ENCODE measurements around the gene SH2D2A. TPM values are rescaled to one million over a fixed set of nuclear protein-coding genes. Genes with fewer than 3 reads are reported as not detected.
"Not testable (repeated sequence)": the region's sequence is repeated elsewhere in the genome, so short reads cannot be mapped to it uniquely, and the experiment has no call there.

The SH2D2A gene
- total RNA-seq, 1 donor from 2014 or later, result 1.1 TPM

DNA sequence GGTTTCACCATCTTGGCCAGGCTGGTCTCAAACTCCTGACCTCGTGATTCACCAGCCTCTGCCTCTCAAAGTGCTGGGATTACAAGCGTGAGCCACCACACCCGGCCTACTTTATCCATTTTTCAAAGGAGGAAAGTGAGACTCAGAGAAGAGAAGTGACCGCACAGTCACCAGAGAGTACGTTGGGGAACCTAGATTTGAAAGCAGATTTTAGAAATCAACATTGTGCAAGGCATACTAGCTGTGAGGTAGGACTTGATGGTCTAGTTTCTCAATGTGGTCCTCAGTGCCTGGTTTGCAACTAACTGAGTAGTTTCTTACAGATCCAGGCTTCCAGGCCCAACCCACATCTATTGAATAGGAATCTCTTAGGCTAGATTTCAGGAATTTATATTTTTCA lies 51.0 kb downstream of the SH2D2A start:
- TF ChIP-seq, protein P1, sequence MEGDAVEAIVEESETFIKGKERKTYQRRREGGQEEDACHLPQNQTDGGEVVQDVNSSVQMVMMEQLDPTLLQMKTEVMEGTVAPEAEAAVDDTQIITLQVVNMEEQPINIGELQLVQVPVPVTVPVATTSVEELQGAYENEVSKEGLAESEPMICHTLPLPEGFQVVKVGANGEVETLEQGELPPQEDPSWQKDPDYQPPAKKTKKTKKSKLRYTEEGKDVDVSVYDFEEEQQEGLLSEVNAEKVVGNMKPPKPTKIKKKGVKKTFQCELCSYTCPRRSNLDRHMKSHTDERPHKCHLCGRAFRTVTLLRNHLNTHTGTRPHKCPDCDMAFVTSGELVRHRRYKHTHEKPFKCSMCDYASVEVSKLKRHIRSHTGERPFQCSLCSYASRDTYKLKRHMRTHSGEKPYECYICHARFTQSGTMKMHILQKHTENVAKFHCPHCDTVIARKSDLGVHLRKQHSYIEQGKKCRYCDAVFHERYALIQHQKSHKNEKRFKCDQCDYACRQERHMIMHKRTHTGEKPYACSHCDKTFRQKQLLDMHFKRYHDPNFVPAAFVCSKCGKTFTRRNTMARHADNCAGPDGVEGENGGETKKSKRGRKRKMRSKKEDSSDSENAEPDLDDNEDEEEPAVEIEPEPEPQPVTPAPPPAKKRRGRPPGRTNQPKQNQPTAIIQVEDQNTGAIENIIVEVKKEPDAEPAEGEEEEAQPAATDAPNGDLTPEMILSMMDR (conservative IDR thresholded peaks at IDR 0.05), result no peak
- H3K4me3 Mint-ChIP-seq, result no peak overlapping the region
- DNase-seq (ENCODE audit: low read depth, low spot score), result no peak
- peaks cover 25% of the 10 kb centered on the region for H3K4me1 Mint-ChIP-seq
- H3K36me3 Mint-ChIP-seq (ENCODE audit: low read depth), result no peaks in the 10 kb centered on the region
- no peaks in the 10 kb centered on the region for H3K9me3 Mint-ChIP-seq
- no peak overlapping the region for H3K27ac Mint-ChIP-seq (ENCODE audit: unreplicated experiment)
- no peaks in the 10 kb centered on the region for H3K27me3 Mint-ChIP-seq (ENCODE audit: low read depth)

DNA sequence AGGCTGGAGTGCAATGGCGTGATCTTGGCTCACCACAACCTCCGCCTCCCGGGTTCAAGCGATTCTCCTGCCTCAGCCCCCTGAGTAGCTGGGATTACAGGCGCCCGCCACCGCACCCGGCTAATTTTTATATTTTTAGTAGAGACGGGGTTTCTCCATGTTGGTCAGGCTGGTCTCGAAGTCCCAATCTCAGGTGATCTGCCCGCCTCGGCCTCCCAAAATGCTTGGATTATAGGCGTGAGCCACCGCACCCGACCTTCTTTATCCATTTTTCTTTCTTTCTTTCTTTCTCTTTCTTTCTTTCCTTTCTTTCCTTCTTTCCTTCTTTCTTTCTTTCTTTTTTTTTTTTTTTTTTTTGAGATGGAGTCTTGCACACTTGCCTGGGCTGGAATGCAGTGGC lies 51.5 kb downstream of the SH2D2A start:
- peaks cover 23% of the 10 kb centered on the region for H3K4me1 Mint-ChIP-seq
- not testable (repeated sequence) for DNase-seq (ENCODE audit: low read depth, low spot score); H3K27ac Mint-ChIP-seq (ENCODE audit: unreplicated experiment); H3K36me3 Mint-ChIP-seq (ENCODE audit: low read depth); H3K4me3 Mint-ChIP-seq; H3K9me3 Mint-ChIP-seq; H3K27me3 Mint-ChIP-seq (ENCODE audit: low read depth)

DNA sequence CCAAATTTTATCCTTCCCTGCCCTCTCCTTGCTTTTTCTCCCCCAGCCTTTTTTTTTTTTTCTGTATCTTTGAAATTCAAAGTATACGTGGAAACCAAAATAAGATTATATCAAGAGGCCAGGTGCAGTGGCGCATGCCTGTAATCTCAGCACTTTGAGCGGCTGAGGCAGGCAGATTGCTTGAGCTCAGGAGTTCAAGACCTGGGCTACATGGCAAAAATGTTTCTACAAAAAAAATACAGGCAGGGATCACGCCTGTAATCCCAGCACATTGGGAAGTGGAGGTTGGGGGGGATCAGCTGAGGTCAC lies 55.9 kb downstream of the SH2D2A start:
- Mint-ChIP-seq H3K9me3 (no peaks in the 10 kb centered on the region), H3K27me3 (ENCODE audit: low read depth) (no peaks in the 10 kb centered on the region), H3K4me1 (no peaks in the 10 kb centered on the region), H3K27ac (ENCODE audit: unreplicated experiment) (no peak overlapping the region), H3K36me3 (ENCODE audit: low read depth) (no peaks in the 10 kb centered on the region), H3K4me3 (no peak overlapping the region)
- no peak for DNase-seq (ENCODE audit: low read depth, low spot score)
- TF ChIP-seq, protein P1 (conservative IDR thresholded peaks at IDR 0.05), result no peak

DNA sequence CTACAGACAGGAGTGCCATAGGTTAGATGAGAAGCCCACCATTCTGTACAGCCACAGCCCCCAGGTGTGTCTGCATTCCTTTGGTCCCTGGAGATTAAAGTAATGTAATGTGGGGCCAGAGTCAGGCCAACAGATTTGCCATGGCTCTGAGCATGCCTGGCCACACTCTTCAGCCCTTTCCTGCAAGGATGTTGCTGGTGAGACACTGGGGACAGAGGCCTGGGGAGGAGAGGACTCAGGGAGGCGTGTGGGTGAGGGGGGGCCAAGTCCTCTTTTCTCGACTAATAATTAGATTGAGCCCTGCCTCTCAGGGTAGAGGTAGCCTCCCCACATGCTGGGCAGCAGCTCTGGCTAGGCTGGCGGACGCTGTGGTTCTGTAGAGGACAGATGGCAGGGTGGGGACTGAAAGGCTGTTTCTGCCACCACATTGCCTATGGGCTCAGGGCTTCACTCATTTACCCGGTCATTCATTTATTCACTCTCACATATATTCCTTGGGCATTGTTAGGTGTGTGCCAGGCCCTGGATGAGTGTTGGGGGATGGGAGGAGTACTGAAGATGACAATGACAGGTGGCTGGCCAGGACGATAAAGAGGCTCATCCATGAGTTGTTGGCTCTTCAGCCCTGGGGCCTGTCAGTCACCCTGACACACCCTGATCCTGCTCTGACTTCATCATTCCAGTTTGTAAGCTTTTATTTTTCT lies 56.4 kb downstream of the SH2D2A start:
- no peak for DNase-seq (ENCODE audit: low read depth, low spot score)
- TF ChIP-seq, protein P1 (conservative IDR thresholded peaks at IDR 0.05), result no peak
- Mint-ChIP-seq H3K4me1 (no peaks in the 10 kb centered on the region), H3K27ac (ENCODE audit: unreplicated experiment) (no peak overlapping the region), H3K4me3 (peak overlapping the region; percentile 27), H3K27me3 (ENCODE audit: low read depth) (no peaks in the 10 kb centered on the region), H3K9me3 (no peaks in the 10 kb centered on the region), H3K36me3 (ENCODE audit: low read depth) (no peaks in the 10 kb centered on the region)

DNA sequence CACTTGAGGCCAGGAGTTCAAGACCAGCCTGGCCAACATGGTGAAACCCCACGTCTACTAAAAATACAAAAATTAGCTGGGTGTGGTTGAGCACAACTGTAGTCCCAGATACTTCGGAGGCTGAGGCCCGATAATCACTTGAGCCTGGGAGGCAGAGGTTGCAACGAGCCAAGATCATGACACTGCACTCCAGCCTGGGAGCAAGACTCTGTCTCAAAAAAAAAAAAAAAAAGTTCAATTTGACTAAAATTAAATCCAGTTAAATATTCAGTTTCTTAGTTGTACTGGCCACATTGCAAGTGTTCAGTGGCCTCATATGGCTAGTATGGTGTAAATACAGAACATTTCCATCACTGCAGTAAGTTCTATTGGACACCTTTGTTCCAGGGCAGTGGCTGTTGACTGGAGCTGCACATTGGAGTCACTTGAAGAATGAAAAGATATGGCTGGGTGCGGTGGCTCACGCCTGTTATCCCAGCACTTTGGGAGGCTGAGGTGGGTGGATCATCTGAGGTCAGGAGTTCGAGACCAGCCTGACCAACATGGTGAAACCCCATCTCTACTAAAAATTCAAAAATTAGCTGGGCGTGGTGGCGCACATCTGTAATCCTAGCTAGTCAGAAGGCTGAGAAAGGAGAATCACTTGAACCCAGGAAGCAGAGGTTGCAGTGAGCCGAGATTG lies 58.9 kb downstream of the SH2D2A start:
- not testable (repeated sequence) for H3K27me3 Mint-ChIP-seq (ENCODE audit: low read depth); H3K4me3 Mint-ChIP-seq; H3K4me1 Mint-ChIP-seq; H3K36me3 Mint-ChIP-seq (ENCODE audit: low read depth); H3K27ac Mint-ChIP-seq (ENCODE audit: unreplicated experiment); DNase-seq (ENCODE audit: low read depth, low spot score); H3K9me3 Mint-ChIP-seq

DNA sequence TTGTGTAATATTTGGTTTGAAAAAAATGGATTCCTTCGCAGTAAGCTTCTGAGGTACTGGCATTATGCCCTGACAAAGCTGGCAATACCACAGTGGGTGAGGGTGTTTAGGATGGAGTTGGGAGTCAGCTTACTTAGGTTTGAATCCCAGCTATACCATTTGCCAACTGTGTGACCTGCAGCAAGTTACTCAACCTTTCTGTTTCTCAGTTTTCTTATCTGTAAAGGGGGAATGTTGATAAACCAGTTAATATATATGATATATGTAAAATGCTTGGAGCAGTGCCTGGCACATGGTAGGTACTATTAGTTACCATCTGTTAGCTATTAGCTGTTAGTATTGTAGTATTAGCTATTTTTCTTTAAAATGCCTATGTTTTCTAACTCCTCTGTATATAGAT lies 60.3 kb downstream of the SH2D2A start:
- TF ChIP-seq, protein P1 (conservative IDR thresholded peaks at IDR 0.05), result no peak
- H3K27ac Mint-ChIP-seq (ENCODE audit: unreplicated experiment), result no peak overlapping the region
- DNase-seq (ENCODE audit: low read depth, low spot score), result no peak
- H3K4me3 Mint-ChIP-seq, result no peak overlapping the region
- no peaks in the 10 kb centered on the region for H3K9me3 Mint-ChIP-seq
- H3K36me3 Mint-ChIP-seq (ENCODE audit: low read depth), result no peaks in the 10 kb centered on the region
- H3K27me3 Mint-ChIP-seq (ENCODE audit: low read depth), result no peaks in the 10 kb centered on the region
- H3K4me1 Mint-ChIP-seq, result peaks cover 11% of the 10 kb centered on the region

Other genes with a start within 250 kb of the SH2D2A start
- 43.1 and 43.5 TPM in 2 replicates for gene IQGAP3, start 244.3 kb downstream of the SH2D2A start, total RNA-seq
- not detected in 2 replicates for gene TTC24, start 237.1 kb downstream of the SH2D2A start, total RNA-seq
- 76.5 and 80.6 TPM in 2 replicates for gene NAXE, start 225.1 kb downstream of the SH2D2A start, total RNA-seq
- 40.6 and 41.2 TPM in 2 replicates for gene GPATCH4, start 215.4 kb downstream of the SH2D2A start, total RNA-seq
- 0.70 and 0.91 TPM in 2 replicates for gene HAPLN2, start 197.4 kb downstream of the SH2D2A start, total RNA-seq
- gene BCAN, start 174.7 kb downstream of the SH2D2A start, total RNA-seq, result 2.4 and 3.1 TPM in 2 replicates
- gene NES, start 139.4 kb downstream of the SH2D2A start, total RNA-seq, result 248 and 265 TPM in 2 replicates
- 606 and 647 TPM in 2 replicates for gene CRABP2, start 111.3 kb downstream of the SH2D2A start, total RNA-seq
- gene METTL25B, start 88.4 kb downstream of the SH2D2A start, total RNA-seq, result 30.4 and 33.0 TPM in 2 replicates
- 47.0 and 52.7 TPM in 2 replicates for gene ISG20L2, start 88.1 kb downstream of the SH2D2A start, total RNA-seq
- gene MRPL24, start 75.8 kb downstream of the SH2D2A start, total RNA-seq, result 37.3 and 49.3 TPM in 2 replicates
- 294 and 304 TPM in 2 replicates for gene HDGF, start 65.2 kb downstream of the SH2D2A start, total RNA-seq
- gene PRCC, start 49.3 kb downstream of the SH2D2A start, total RNA-seq, result 99.8 and 102 TPM in 2 replicates
- 0.07 TPM in 1 of 2 replicates, not detected in the other for gene INSRR, start 42.3 kb upstream of the SH2D2A start, total RNA-seq
- 0.21 and 0.27 TPM in 2 replicates for gene NTRK1, start 44.0 kb upstream of the SH2D2A start, total RNA-seq
- 6.8 and 6.9 TPM in 2 replicates for gene PEAR1, start 76.9 kb upstream of the SH2D2A start, total RNA-seq
- gene LRRC71, start 103.8 kb upstream of the SH2D2A start, total RNA-seq, result not detected in 2 replicates
- gene ARHGEF11, start 228.9 kb upstream of the SH2D2A start, total RNA-seq, result 51.5 and 52.7 TPM in 2 replicates

All from neural crest cell (in vitro differentiated cells).